Hepatocyte (in vitro differentiated cells): ENCODE measurements around the gene C1R. TPM values are rescaled to one million over a fixed set of nuclear protein-coding genes. Genes with fewer than 3 reads are reported as not detected.

Source experiments
- DNase-seq: peaks from one replicate; pipeline ENCODE4 v3.0.0-alpha.2; 2016; ENCODE audit warnings: low spot score
- H2AFZ ChIP-seq: fragments of 200-600 bp; sonication (generic); 2 replicates; pipeline ENCODE4 v1.6.0; 2016; ENCODE audit warnings: antibody characterized with exemption, mild to moderate bottlenecking
- H3K27ac ChIP-seq: fragments of 200-600 bp; sonication (generic); 2 replicates; pipeline ENCODE4 v1.5.1; 2016; ENCODE audit warnings: mild to moderate bottlenecking
- H3K27me3 ChIP-seq: fragments of 200-600 bp; sonication (generic); 2 replicates; pipeline ENCODE4 v1.6.1; 2016
- H3K36me3 ChIP-seq: fragments of 200-600 bp; sonication (generic); replicated peaks from 2 replicates; pipeline ENCODE4 v1.5.1; 2016; ENCODE audit warnings: low read depth; ENCODE audit not compliant: insufficient read depth
- H3K4me1 ChIP-seq: fragments of 200-600 bp; sonication (generic); 2 replicates; pipeline ENCODE4 v1.5.1; 2016; ENCODE audit warnings: mild to moderate bottlenecking, moderate library complexity; ENCODE audit not compliant: insufficient read depth
- H3K4me2 ChIP-seq: fragments of 200-600 bp; sonication (generic); 2 replicates; pipeline ENCODE4 v1.6.0; 2016
- H3K4me3 ChIP-seq: fragments of 200-600 bp; sonication (generic); 2 replicates; pipeline ENCODE4 v1.5.1; 2016; ENCODE audit warnings: mild to moderate bottlenecking
- H3K79me2 ChIP-seq: fragments of 200-600 bp; sonication (generic); 2 replicates; pipeline ENCODE4 v1.6.0; 2017; ENCODE audit warnings: mild to moderate bottlenecking
- H3K9me2 ChIP-seq: fragments of 200-600 bp; sonication (generic); replicated peaks from 2 replicates; pipeline ENCODE4 v1.6.0; 2017; ENCODE audit warnings: mild to moderate bottlenecking; ENCODE audit not compliant: insufficient read depth
- H3K9me3 ChIP-seq: fragments of 200-600 bp; sonication (generic); 2 replicates; pipeline ENCODE4 v1.5.1; 2016; ENCODE audit warnings: low read depth, mild to moderate bottlenecking
- H4K20me1 ChIP-seq: fragments of 200-600 bp; sonication (generic); 2 replicates; pipeline ENCODE4 v1.6.0; 2016; ENCODE audit warnings: mild to moderate bottlenecking; ENCODE audit not compliant: insufficient read depth, poor library complexity, severe bottlenecking
- EZH2 ChIP-seq: fragments of 200-600 bp; sonication (generic); IDR thresholded peaks from 2 replicates; pipeline ENCODE4 v1.6.1; 2016; ENCODE audit warnings: antibody characterized with exemption, mild to moderate bottlenecking, borderline replicate concordance
- EZH2phosphoT487 ChIP-seq: fragments of 200-600 bp; sonication (generic); IDR thresholded peaks from one replicate; pipeline ENCODE4 v1.6.1; 2018; ENCODE audit warnings: antibody characterized with exemption, mild to moderate bottlenecking, low read depth, moderate library complexity; ENCODE audit not compliant: unreplicated experiment, severe bottlenecking
- WGBS: methylation state at CpG from one replicate; pipeline ENCODE4 v1.1.6; 2016; ENCODE audit warnings: low lambda C conversion rate; ENCODE audit errors: missing lambda C conversion rate; 5-methylcytosine and 5-hydroxymethylcytosine counted together
- polyA plus RNA-seq: library from polyadenylated mRNA; unstranded; fragments of >200 nt; fragmentation: Nextera tagmentation; extraction: Ambion mirVana; gene quantifications from 2 replicates; pipeline ENCODE4 v1.2.1, GENCODE V29; 2016
- total RNA-seq: library from RNA; depleted of rRNA; stranded (reverse); fragments of >200 nt; gene quantifications from 2 replicates; pipeline ENCODE4 v1.2.3, GENCODE V29; 2014
- TF ChIP-seq, protein P1 (sequence below): fragments of 200-600 bp; sonication (generic); IDR thresholded peaks from 2 replicates; pipeline ENCODE4 v1.5.1; 2016; ENCODE audit warnings: antibody characterized with exemption, mild to moderate bottlenecking; ENCODE audit not compliant: poor library complexity

C1R gene
- total and polyA plus RNA-seq, 2 experiments from 2014 or later: 80.1 to 89.6 TPM

DNA sequence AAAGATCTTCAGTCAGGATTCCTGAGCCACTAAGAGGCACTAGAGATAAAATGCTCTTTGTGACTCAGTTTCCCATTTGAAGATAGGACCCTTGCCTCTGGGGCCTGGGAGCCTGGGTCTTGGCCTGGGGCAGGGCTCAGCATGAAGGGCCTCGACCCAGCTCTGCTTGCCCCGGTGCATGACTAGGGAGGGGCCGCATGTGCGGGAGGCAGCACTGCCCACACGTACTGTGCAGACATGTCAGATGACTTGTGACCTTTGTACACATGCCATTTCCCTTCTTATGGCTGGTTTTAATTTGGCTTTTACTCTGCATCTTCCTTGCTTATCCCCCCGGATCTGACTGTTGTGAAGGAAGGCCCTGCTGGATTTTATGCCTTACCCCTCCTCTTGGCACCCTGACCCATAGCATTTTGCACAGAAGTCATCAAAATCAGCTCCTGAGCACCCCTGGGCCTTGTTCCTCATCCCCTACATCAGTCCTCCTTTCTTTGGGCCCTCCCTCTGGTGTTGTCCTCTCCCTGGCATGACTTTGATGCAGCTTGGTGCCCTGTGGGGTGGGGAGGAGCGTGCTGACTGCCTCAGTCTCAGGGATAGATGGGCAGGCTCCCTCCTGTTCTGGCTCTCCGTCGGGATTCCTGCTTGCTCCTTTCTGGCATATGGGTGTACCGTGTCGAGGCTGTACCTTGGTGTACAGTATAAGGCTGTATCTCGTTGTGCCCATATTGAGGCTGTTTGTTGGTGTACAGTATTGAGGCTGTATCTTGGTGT, 42.3 kb upstream of the C1R start:
- H3K9me2 ChIP-seq: no peaks in the 10 kb centered on the region
- H4K20me1 ChIP-seq: no peaks in the 10 kb centered on the region
- WGBS: 90% methylated on average over 12 of the region's 12 CpGs
- H3K9me3 ChIP-seq: no peaks in the 10 kb centered on the region
- H3K27me3 ChIP-seq: no peaks in the 10 kb centered on the region
- H3K4me1 ChIP-seq: peaks cover under 1% of the 10 kb centered on the region
- no peak overlapping the region for H2AFZ ChIP-seq
- H3K79me2 ChIP-seq: peaks cover 7% of the 10 kb centered on the region
- no peak overlapping the region for H3K4me3 ChIP-seq
- DNase-seq: no peak
- H3K4me2 ChIP-seq: no peak overlapping the region
- no peak overlapping the region for H3K27ac ChIP-seq
- TF ChIP-seq, protein P1, sequence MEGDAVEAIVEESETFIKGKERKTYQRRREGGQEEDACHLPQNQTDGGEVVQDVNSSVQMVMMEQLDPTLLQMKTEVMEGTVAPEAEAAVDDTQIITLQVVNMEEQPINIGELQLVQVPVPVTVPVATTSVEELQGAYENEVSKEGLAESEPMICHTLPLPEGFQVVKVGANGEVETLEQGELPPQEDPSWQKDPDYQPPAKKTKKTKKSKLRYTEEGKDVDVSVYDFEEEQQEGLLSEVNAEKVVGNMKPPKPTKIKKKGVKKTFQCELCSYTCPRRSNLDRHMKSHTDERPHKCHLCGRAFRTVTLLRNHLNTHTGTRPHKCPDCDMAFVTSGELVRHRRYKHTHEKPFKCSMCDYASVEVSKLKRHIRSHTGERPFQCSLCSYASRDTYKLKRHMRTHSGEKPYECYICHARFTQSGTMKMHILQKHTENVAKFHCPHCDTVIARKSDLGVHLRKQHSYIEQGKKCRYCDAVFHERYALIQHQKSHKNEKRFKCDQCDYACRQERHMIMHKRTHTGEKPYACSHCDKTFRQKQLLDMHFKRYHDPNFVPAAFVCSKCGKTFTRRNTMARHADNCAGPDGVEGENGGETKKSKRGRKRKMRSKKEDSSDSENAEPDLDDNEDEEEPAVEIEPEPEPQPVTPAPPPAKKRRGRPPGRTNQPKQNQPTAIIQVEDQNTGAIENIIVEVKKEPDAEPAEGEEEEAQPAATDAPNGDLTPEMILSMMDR: no peak
- TF ChIP-seq EZH2phosphoT487 (no peak), EZH2 (no peak)
- no peaks in the 10 kb centered on the region for H3K36me3 ChIP-seq

DNA sequence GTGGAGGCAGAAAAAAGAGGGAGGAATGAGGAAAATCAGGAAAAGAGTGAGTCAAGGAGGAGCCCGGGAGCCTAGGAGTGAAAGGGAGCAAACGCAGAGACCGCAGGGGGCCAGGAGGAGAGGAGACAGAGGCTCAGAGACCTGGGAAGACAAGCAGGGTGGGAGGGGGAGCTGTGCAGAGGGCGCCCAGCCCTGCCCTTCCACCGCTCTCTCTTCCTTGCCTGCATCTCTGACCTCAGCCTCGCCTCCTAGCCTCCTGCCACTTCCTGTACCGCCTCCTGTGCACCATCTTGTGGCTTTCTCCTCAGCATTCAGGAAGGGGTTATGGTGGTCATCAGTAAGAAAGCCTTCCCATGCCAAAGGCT, 39.2 kb upstream of the C1R start:
- Histone ChIP-seq H4K20me1 (no peaks in the 10 kb centered on the region), H3K27ac (no peak overlapping the region), H3K27me3 (no peaks in the 10 kb centered on the region), H3K4me3 (peak overlapping the region; percentile 50), H3K9me3 (no peaks in the 10 kb centered on the region), H3K4me2 (peak overlapping the region; percentile 100), H3K36me3 (no peaks in the 10 kb centered on the region), H3K9me2 (no peaks in the 10 kb centered on the region), H3K4me1 (peaks cover 6% of the 10 kb centered on the region), H3K79me2 (peaks cover 7% of the 10 kb centered on the region), H2AFZ (no peak overlapping the region)
- no peak for DNase-seq
- 37% methylated on average over 3 of the region's 7 CpGs for WGBS
- TF ChIP-seq, protein P1: no peak
- TF ChIP-seq EZH2phosphoT487 (no peak), EZH2 (no peak)

DNA sequence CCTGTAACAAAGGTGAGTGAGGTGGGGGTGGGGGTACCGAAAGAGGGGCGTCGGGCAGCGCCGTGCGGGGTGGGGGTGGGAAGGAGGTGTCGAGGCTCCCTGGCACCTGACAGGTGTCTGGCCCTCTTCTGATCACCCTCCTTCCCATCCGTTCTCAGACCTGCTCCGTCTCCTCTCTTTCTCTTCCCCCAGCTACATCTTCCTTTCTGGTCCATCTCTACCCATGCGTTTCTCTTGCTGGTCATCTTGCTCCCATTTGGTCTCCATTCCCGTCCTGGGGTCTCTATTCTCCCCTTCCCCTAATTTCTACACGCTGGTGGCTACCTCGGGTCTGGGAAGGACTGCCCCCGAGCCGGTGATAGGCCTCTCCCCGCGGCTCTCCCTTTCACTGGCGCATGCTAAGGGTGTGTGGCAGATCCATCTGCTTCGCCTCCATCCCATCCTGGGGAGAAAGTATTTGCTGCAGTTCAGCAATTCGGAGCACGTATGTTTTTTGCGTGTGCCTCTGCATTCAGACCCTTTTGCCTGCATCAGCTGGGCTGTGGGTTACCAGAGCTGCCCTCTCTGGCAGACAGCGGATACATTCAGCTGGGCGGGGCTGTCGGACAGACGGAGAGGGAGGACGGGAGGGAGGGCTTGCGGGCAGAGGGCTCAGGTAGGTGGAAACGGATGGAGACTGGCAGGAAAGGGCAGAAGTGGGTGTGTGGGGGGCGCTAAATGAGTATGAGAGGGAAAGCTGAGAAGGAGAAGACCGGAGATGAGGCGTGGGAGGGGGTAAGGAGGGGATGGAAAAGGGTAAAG, 38.7 kb upstream of the C1R start:
- WGBS: 2% methylated on average over 24 of the region's 32 CpGs
- TF ChIP-seq EZH2phosphoT487 (no peak), EZH2 (no peak)
- TF ChIP-seq, protein P1: no peak
- Histone ChIP-seq H3K27ac (peak overlapping the region; percentile 89), H3K36me3 (no peaks in the 10 kb centered on the region), H3K9me3 (no peaks in the 10 kb centered on the region), H3K27me3 (no peaks in the 10 kb centered on the region), H3K9me2 (no peaks in the 10 kb centered on the region), H3K4me2 (peak overlapping the region; percentile 100), H2AFZ (peak overlapping the region; percentile 27), H3K4me1 (peaks cover 6% of the 10 kb centered on the region), H3K4me3 (peak overlapping the region; percentile 50), H3K79me2 (peaks cover 7% of the 10 kb centered on the region), H4K20me1 (no peaks in the 10 kb centered on the region)
- peak; percentile 81 for DNase-seq
